K562 (cell line): ENCODE results near the gene CGNL1. TPM values are rescaled to one million over a fixed set of nuclear protein-coding genes. Genes with fewer than 3 reads are reported as not detected.

Source experiments
- ATAC-seq: fragments of 200-7000 bp; cut with Tn5 transposase; 3 replicates; pipeline ENCODE4 v1.9.1; 2020; ENCODE audit warnings: moderate library complexity
- BruUV-seq: library from RNA; stranded (reverse); fragments of 400-500 nt; replicated peaks from 2 replicates; lab custom pipeline; 2021; lab: Mats Ljungman, UMichigan
- CTCF ChIA-PET: fragments of 300-600 bp; formaldehyde crosslinking; extraction: SDS; loops from one replicate; lab custom pipeline; 2021; ENCODE audit warnings: low intra/inter-chr PET ratio; lab: Yijun Ruan, JAX
- POLR2A ChIA-PET: fragments of 300-600, 350-650 bp; sonication (Branson Sonifier 250); formaldehyde crosslinking; extraction: SDS; loops from one replicate; lab custom pipeline; 2021; ENCODE audit warnings: antibody characterized with exemption, inconsistent platforms; lab: Yijun Ruan, JAX
- DNase-seq, 4 experiments: peaks; one replicate each; pipeline versions ENCODE4 v3.0.0 to v3.0.0-alpha.2; 2011 to 2018; ENCODE audit warnings: low spot score in 3 of 4, mixed read lengths in 3 of 4; ENCODE audit errors: extremely low read depth in 1 of 4
- FAIRE-seq: peaks from 2 replicates; lab custom pipeline; 2011; peaks lifted over from hg19 to GRCh38; lab: Jason Lieb, UNC
- H2AFZ ChIP-seq: 2 replicates; pipeline ENCODE4 v1.6.0; 2011; ENCODE audit warnings: low read depth, low read length, control low read depth, inconsistent platforms
- H3K27ac ChIP-seq: fragments of 200-600 bp; 3 replicates; pipeline ENCODE4 v1.8.0; 2011; ENCODE audit warnings: low read depth, mild to moderate bottlenecking, control low read depth, inconsistent platforms, low read length, moderate library complexity, mixed read lengths; ENCODE audit errors: extremely low read depth
- H3K27me3 ChIP-seq, 2 experiments: fragments of 300-600 bp in 1 of 2; 2 replicates in 1 of 2; 3 replicates in 1 of 2; pipeline versions ENCODE4 v1.6.0 to v1.8.0; 2011; ENCODE audit warnings: inconsistent platforms in 2 of 2, low read length in 2 of 2, mild to moderate bottlenecking in 1 of 2, mixed read lengths in 1 of 2, moderate library complexity in 1 of 2; ENCODE audit not compliant: control insufficient read depth in 2 of 2, insufficient read depth in 2 of 2
- H3K36me3 ChIP-seq: fragments of 300-600 bp; 3 replicates; pipeline ENCODE4 v1.8.0; 2011; ENCODE audit warnings: mild to moderate bottlenecking, low read length, inconsistent platforms; ENCODE audit not compliant: control insufficient read depth, insufficient read depth
- H3K4me1 ChIP-seq, 2 experiments: fragments of 200-600 bp in 1 of 2; replicated peaks in 1 of 2; 2 replicates in 1 of 2; 3 replicates in 1 of 2; pipeline versions ENCODE4 v1.5.1 to v1.8.0; 2011; ENCODE audit warnings: inconsistent platforms in 2 of 2, low read length in 2 of 2, mild to moderate bottlenecking in 1 of 2, mixed read lengths in 1 of 2, moderate library complexity in 1 of 2; ENCODE audit not compliant: control insufficient read depth in 2 of 2, insufficient read depth in 2 of 2
- H3K4me2 ChIP-seq: 2 replicates; pipeline ENCODE4 v1.6.1; 2011; ENCODE audit warnings: low read length, control low read depth, inconsistent platforms, mixed read lengths; ENCODE audit not compliant: insufficient read depth
- H3K4me3 ChIP-seq: fragments of 200-600 bp; sonication (generic), shearing (Covaris generic); 2 replicates; pipeline ENCODE4 v1.5.1; 2016; ENCODE audit warnings: control low read depth, inconsistent platforms
- H3K79me2 ChIP-seq: fragments of 200-600 bp; 3 replicates; pipeline ENCODE4 v1.8.0; 2011; ENCODE audit warnings: low read length, inconsistent platforms; ENCODE audit not compliant: control insufficient read depth, insufficient read depth
- H3K9ac ChIP-seq, 2 experiments: 2 replicates each; pipeline versions ENCODE4 v1.6.0 to v1.6.1; 2011; ENCODE audit warnings: low read depth in 2 of 2, low read length in 2 of 2, control low read depth in 1 of 2, inconsistent platforms in 1 of 2, mild to moderate bottlenecking in 1 of 2, mixed read lengths in 1 of 2; ENCODE audit not compliant: insufficient read depth in 1 of 2
- H3K9me1 ChIP-seq: one replicate; pipeline ENCODE4 v1.6.0; 2011; ENCODE audit warnings: inconsistent platforms, mild to moderate bottlenecking, low read length, moderate library complexity; ENCODE audit not compliant: control insufficient read depth, insufficient read depth
- H3K9me3 ChIP-seq: replicated peaks from 2 replicates; pipeline ENCODE4 v1.5.1; 2011; ENCODE audit warnings: low read depth, low read length, inconsistent platforms; ENCODE audit not compliant: control insufficient read depth, insufficient read depth
- H4K20me1 ChIP-seq: replicated peaks from 2 replicates; pipeline ENCODE4 v1.6.1; 2011; ENCODE audit warnings: low read length, inconsistent platforms, mixed read lengths; ENCODE audit not compliant: control insufficient read depth, insufficient read depth
- ARNT ChIP-seq, 2 experiments: fragments of 450-650 bp; IDR thresholded peaks; 2 replicates each; pipeline ENCODE4 v1.6.1; 2016; ENCODE audit warnings: mild to moderate bottlenecking in 1 of 2
- CBX8 ChIP-seq: fragments of 200-600 bp; sonication (generic); IDR thresholded peaks from 2 replicates; pipeline ENCODE4 v1.6.1; 2012; ENCODE audit warnings: borderline replicate concordance, mixed run types, low read depth, mild to moderate bottlenecking, moderate library complexity, mixed read lengths, low read length, control low read depth, inconsistent platforms; ENCODE audit not compliant: poor library complexity, severe bottlenecking; ENCODE audit errors: extremely low read depth
- ZC3H4 ChIP-seq: sonication (generic); formaldehyde crosslinking; IDR thresholded peaks from 2 replicates; pipeline ENCODE4 v1.9.0; 2021; ENCODE audit warnings: missing genetic modification reagents, borderline replicate concordance
- ZNF282 ChIP-seq: sonication (generic); formaldehyde crosslinking; IDR thresholded peaks from 2 replicates; pipeline ENCODE4 v1.8.1; 2023; ENCODE audit warnings: missing genetic modification reagents
- ZNF507 ChIP-seq: conservative IDR thresholded peaks from 2 replicates; pipeline ENCODE4 v1.6.1; 2017; ENCODE audit warnings: missing genetic modification characterization, missing compliant biosample characterization
- ZNF586 ChIP-seq: fragments of 450-650 bp; formaldehyde crosslinking; conservative IDR thresholded peaks from 2 replicates; pipeline ENCODE4 v1.4.0; 2020; ENCODE audit warnings: mild to moderate bottlenecking, moderate library complexity
- WGBS: fragments of 100-300 bp; shearing (Covaris generic); methylation state at CpG from one replicate; pipeline ENCODE4 v1.1.6; 2016; ENCODE audit warnings: low coverage, mixed read lengths; ENCODE audit not compliant: insufficient coverage; ENCODE audit errors: missing lambda C conversion rate; 5-methylcytosine and 5-hydroxymethylcytosine counted together
- in situ Hi-C: fragments of 300-500 bp; cut with MboI; formaldehyde crosslinking; loops from 4 replicates; pipeline ENCODE4 v1.15.0; 2018; ENCODE audit warnings: inconsistent platforms, mixed read lengths
- intact Hi-C: fragments of 100-400 bp; cut with micrococcal nuclease; formaldehyde crosslinking; loops from 2 replicates; pipeline ENCODE4 v1.14.2; 2022
- polyA plus RNA-seq, 8 experiments: library from polyadenylated mRNA; depleted of rRNA in 4 of 8; stranded (reverse) in 5 of 8; unstranded in 3 of 8; fragments of >200 nt; fragmentation: Nextera tagmentation in 2 of 8; fragmentation: Illumina TruSeq in 1 of 8; extraction: Ambion mirVana in 2 of 8; extraction: Trizol in 1 of 8; gene quantifications; 2 replicates each; pipeline versions ENCODE4 v1.2.1 to v1.2.3, GENCODE V29; 2011 to 2014; ENCODE audit warnings: inconsistent platforms in 1 of 8, missing spikeins in 1 of 8
- total RNA-seq, 7 experiments: library from RNA; depleted of rRNA in 6 of 7; stranded (reverse); fragments of >200 nt in 6 of 7; fragmentation: Illumina TruSeq in 2 of 7; extraction: Trizol in 2 of 7; gene quantifications; 2 replicates each; pipeline versions ENCODE4 v1.2.1 to v1.2.3, GENCODE V29; 2011 to 2021; ENCODE audit warnings: low replicate concordance in 1 of 7
- TF ChIP-seq, protein P1 (sequence below): fragments of 250-450 bp; sonication (Bioruptor Pico); IDR thresholded peaks from 2 replicates; pipeline ENCODE4 v1.8.0; 2022; ENCODE audit warnings: inconsistent platforms, mild to moderate bottlenecking, moderate library complexity, borderline replicate concordance

The CGNL1 gene
- total and polyA plus RNA-seq, 9 of the 15 experiments (the other 6 are each of a cell fraction or from before 2014, with no cell fraction given) = 0.01 to 0.07 TPM; not detected in 7

DNA sequence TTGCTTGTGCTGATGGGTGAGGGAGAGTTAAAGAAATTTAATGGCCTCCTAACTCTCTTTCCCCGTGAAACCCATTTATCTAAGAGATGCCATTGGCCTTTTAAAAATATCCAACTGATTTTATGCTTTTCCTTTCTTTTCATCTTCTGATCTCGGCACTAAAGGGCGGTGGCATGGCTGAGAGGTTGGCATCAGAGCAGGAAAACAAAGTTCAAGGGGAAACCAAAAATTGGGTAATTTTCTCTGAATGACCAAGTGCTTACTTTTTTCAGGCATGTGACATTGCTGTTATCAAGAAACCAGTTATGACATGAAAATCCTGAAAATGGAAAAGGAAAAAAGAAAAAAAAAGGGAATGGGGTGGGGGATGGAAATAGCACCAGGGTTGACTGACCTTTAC, 3.2 kb downstream of the CGNL1 start:
- Histone ChIP-seq H3K36me3 (no peaks in the 10 kb centered on the region), H2AFZ (no peak overlapping the region), H3K79me2 (no peaks in the 10 kb centered on the region), H3K9me3 (no peaks in the 10 kb centered on the region), H4K20me1 (peaks cover 8% of the 10 kb centered on the region; the same call in 1 of the 2 replicates), H3K4me1 (peaks cover 0 to 11% of the 10 kb centered on the region in 2 experiments; a peak in 2 of 5 replicates), H3K4me2 (no peak overlapping the region), H3K27me3 (peaks cover 49 to 59% of the 10 kb centered on the region in 2 experiments), H3K27ac (no peak overlapping the region), H3K4me3 (no peak overlapping the region), H3K9me1 (no peaks in the 10 kb centered on the region), H3K9ac (no peak overlapping the region)
- no peak for ATAC-seq
- ChIA-PET POLR2A (no interaction called here), CTCF (no interaction called here)
- TF ChIP-seq ARNT (IDR thresholded peaks at IDR 0.05) (no peak), CBX8 (peak; percentile 81)
- FAIRE-seq = no peak
- in situ Hi-C loops (no loop called here), intact Hi-C loops (no loop called here)
- no TSS peak for BruUV-seq
- 2% methylated on average over 3 of the region's 3 CpGs for WGBS
- no peak for DNase-seq

DNA sequence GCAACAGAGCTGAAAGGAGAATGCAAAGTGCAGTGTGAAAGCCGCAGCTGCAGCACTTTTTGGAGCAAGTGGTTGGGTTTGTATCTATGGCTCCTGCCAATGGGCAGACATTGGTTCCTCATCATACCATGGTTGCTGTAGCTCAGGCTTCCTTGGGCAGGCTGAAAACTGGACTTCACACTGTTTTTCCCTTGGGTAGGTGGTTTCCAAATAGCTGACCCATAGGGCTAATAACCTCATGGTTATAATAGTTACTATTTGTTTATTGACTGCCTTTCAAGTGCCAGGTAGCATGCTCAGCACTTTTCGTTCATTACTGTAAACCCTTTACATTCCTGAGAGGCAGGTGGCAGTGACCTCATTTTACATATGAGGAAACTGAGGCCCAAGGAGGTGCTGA, 4.5 kb downstream of the CGNL1 start:
- no peaks in the 10 kb centered on the region for H3K9me1 ChIP-seq
- H3K4me2 ChIP-seq = no peak overlapping the region
- no peaks in the 10 kb centered on the region for H3K79me2 ChIP-seq
- H2AFZ ChIP-seq = no peak overlapping the region
- ATAC-seq (no peak), DNase-seq (no peak), FAIRE-seq (no peak)
- H3K36me3 ChIP-seq = no peaks in the 10 kb centered on the region
- H3K27me3 ChIP-seq = peaks cover 42 to 55% of the 10 kb centered on the region in 2 experiments
- WGBS = 5% methylated on average over 2 of the region's 2 CpGs
- ChIA-PET CTCF (no interaction called here), POLR2A (interaction anchor here (0.5 kb wide), 1 partner anchor 79 kb away, joined by 4 read pairs; no protein-coding TSS in a partner anchor)
- no peak overlapping the region for H3K9ac ChIP-seq
- TF ChIP-seq ZNF586 (CRISPR knock-in tag) (no peak), ZNF507 (no peak), ZNF282 (no peak), ZC3H4 (CRISPR knock-in tag) (no peak)
- TF ChIP-seq, protein P1, sequence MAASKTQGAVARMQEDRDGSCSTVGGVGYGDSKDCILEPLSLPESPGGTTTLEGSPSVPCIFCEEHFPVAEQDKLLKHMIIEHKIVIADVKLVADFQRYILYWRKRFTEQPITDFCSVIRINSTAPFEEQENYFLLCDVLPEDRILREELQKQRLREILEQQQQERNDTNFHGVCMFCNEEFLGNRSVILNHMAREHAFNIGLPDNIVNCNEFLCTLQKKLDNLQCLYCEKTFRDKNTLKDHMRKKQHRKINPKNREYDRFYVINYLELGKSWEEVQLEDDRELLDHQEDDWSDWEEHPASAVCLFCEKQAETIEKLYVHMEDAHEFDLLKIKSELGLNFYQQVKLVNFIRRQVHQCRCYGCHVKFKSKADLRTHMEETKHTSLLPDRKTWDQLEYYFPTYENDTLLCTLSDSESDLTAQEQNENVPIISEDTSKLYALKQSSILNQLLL = no peak
- peaks cover 8% of the 10 kb centered on the region; the same call in 1 of the 2 replicates for H4K20me1 ChIP-seq
- H3K4me3 ChIP-seq = no peak overlapping the region
- no TSS peak for BruUV-seq
- H3K9me3 ChIP-seq = no peaks in the 10 kb centered on the region
- intact Hi-C loops (no loop called here), in situ Hi-C loops (no loop called here)
- peaks cover 0 to 11% of the 10 kb centered on the region in 2 experiments; a peak in 2 of 5 replicates for H3K4me1 ChIP-seq
- H3K27ac ChIP-seq = no peak overlapping the region
